ENCODE data around the gene CRADD. TPM values are rescaled to one million over a fixed set of nuclear protein-coding genes. Genes with fewer than 3 reads are reported as not detected.

Gene CRADD
- total RNA-seq, 2 experiments from 2014 or later, result 7.0 to 11.3 TPM

DNA sequence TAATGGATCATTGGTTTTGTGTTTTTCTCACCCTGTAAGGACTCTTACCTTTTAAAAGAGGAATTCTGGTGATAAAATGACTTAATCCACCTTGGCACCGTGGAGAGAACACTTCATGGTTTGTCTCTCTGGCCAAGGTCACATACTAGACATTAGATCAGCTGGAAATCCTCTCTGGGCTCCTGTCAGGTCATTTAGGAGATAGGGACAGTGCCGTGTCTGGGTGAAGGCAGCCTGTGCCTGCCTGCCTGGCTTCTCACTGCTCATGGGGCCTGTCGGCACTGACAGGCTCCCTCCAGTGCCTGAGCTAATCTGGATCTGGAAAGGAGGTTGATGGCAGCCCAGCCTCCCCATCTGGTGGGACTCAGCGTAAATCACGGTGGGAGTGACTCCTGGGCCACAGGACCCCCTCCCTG is 5.7 kb downstream of the CRADD start:
- intact Hi-C loops (cut with micrococcal nuclease), result no loop called here
- H3K4me3 Mint-ChIP-seq, result no peak overlapping the region
- ChIA-PET CTCF (interaction anchor here (1.3 kb wide), 1 partner anchor 180 kb away, joined by 4 read pairs; no protein-coding TSS in a partner anchor), POLR2A (no interaction called here)
- peaks cover 15% of the 10 kb centered on the region for H3K36me3 Mint-ChIP-seq (ENCODE audit: low read depth)
- TF ChIP-seq, protein P1, sequence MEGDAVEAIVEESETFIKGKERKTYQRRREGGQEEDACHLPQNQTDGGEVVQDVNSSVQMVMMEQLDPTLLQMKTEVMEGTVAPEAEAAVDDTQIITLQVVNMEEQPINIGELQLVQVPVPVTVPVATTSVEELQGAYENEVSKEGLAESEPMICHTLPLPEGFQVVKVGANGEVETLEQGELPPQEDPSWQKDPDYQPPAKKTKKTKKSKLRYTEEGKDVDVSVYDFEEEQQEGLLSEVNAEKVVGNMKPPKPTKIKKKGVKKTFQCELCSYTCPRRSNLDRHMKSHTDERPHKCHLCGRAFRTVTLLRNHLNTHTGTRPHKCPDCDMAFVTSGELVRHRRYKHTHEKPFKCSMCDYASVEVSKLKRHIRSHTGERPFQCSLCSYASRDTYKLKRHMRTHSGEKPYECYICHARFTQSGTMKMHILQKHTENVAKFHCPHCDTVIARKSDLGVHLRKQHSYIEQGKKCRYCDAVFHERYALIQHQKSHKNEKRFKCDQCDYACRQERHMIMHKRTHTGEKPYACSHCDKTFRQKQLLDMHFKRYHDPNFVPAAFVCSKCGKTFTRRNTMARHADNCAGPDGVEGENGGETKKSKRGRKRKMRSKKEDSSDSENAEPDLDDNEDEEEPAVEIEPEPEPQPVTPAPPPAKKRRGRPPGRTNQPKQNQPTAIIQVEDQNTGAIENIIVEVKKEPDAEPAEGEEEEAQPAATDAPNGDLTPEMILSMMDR (IDR thresholded peaks at IDR 0.05), result no peak
- no peak for DNase-seq
- peaks cover 33% of the 10 kb centered on the region for H3K4me1 Mint-ChIP-seq (ENCODE audit: low read depth)
- no peaks in the 10 kb centered on the region for H3K9me3 Mint-ChIP-seq
- no peaks in the 10 kb centered on the region for H3K27me3 Mint-ChIP-seq
- no peak for ATAC-seq
- no peak overlapping the region for H3K27ac Mint-ChIP-seq

DNA sequence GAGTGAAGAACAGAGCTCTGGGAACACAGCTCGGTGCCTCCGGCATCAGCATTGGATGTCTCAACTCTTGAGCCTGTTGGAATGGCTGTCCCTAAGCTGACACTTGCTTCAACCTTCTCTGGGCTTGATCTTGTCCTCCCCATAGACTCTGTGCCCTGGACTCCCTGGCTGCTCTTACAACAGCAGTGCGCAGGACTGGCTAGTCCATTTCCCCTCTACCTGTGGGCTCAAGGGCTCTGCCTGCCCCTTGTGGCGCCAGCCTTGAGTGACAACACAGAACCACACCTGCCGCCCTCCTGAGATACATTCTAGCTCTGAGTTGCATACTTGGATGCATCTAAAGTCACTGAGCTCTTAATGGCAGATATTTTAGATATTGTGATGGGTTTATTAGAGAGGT is 6.2 kb downstream of the CRADD start:
- POLR2A ChIA-PET, result no interaction called here
- CTCF ChIA-PET, result interaction anchor here (1.3 kb wide), 1 partner anchor 181 kb away, joined by 4 read pairs; no protein-coding TSS in a partner anchor
- no peak overlapping the region for H3K4me3 Mint-ChIP-seq

DNA sequence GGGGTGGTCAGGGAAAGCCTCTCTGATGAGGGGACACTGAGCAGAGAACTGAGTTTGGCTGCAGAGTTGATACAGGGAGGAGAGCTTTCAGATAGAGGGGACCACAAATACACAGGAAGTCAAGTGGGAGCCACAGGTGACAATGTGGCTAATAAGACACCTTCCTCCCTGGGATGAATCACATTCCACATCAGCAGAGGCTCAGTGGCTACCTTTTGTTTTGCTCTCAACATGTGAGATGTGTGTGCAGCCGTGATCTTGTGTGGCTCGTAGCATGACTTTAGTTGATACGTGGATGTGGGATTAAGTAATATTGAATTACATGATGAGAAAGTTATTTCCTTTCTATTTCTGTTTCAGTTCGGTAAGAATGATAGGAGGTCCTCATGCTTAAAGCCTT is 7.5 kb downstream of the CRADD start:
- ATAC-seq, result peak; percentile 64
- peak overlapping the region; percentile 58 for H3K27ac Mint-ChIP-seq
- DNase-seq, result no peak
- peaks cover 6% of the 10 kb centered on the region for H3K36me3 Mint-ChIP-seq (ENCODE audit: low read depth)
- no peak overlapping the region for H3K4me3 Mint-ChIP-seq
- H3K9me3 Mint-ChIP-seq, result no peaks in the 10 kb centered on the region
- ChIA-PET POLR2A (no interaction called here), CTCF (interaction anchor here (0.9 to 1.3 kb wide), 2 partner anchors 9 to 416 kb away, joined by 3 to 4 read pairs; no protein-coding TSS in a partner anchor)
- no peaks in the 10 kb centered on the region for H3K27me3 Mint-ChIP-seq
- intact Hi-C loops (cut with micrococcal nuclease), result no loop called here
- TF ChIP-seq, protein P1 (IDR thresholded peaks at IDR 0.05), result no peak
- peaks cover 24% of the 10 kb centered on the region for H3K4me1 Mint-ChIP-seq (ENCODE audit: low read depth)

More for the DNA sequence above, 6.2 kb downstream of the CRADD start:
- Mint-ChIP-seq H3K36me3 (ENCODE audit: low read depth) (peaks cover 15% of the 10 kb centered on the region), H3K4me1 (ENCODE audit: low read depth) (peaks cover 27% of the 10 kb centered on the region), H3K27me3 (no peaks in the 10 kb centered on the region), H3K27ac (no peak overlapping the region), H3K9me3 (no peaks in the 10 kb centered on the region)
- TF ChIP-seq, protein P1 (IDR thresholded peaks at IDR 0.05), result no peak
- intact Hi-C loops (cut with micrococcal nuclease), result no loop called here
- ATAC-seq (no peak), DNase-seq (no peak)

DNA sequence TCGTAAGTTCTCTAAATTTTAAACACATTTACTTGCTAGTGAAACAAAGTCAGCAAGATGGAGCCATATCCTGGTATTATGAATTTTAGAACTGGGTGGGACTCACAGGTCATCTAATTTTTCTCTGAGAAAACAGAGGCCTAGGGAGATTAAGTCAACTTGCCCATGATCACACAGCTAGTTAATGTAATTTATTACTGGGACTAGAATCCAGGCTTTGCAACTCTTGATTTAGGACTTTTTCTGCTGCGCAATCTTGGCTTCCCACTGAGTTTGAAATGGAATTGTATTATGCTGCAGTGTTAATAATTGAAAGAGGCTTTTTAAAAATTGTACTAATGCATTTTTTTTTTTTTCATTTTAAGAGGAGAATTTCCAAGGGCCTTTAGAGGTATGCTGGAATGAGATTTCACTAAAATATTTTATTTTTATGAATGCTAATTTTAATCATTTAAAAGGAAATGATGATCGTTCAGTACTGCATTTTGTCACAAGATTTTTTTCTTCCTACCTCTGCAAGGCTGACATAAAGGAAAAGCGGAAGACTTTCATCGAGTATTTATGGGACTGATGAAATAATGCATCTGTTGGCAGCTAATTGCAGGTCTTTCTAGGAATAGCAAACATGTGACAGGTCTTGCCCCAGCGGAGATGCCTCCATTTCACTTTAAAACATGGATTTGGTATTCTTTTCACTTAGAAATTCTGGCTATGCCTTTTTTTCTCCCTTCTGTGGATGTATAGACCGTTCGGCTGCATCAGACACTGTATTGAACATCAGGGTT is 9.6 kb downstream of the CRADD start:
- H3K27ac Mint-ChIP-seq, result no peak overlapping the region
- H3K4me1 Mint-ChIP-seq (ENCODE audit: low read depth), result peaks cover 21% of the 10 kb centered on the region
- H3K9me3 Mint-ChIP-seq, result no peaks in the 10 kb centered on the region
- no peak for ATAC-seq
- H3K36me3 Mint-ChIP-seq (ENCODE audit: low read depth), result peaks cover 5% of the 10 kb centered on the region
- H3K27me3 Mint-ChIP-seq, result no peaks in the 10 kb centered on the region
- TF ChIP-seq, protein P1 (IDR thresholded peaks at IDR 0.05), result no peak
- CTCF ChIA-PET, result no interaction called here
- intact Hi-C loops (cut with micrococcal nuclease), result no loop called here
- no peak overlapping the region for H3K4me3 Mint-ChIP-seq
- POLR2A ChIA-PET, result no interaction called here
- DNase-seq, result no peak

DNA sequence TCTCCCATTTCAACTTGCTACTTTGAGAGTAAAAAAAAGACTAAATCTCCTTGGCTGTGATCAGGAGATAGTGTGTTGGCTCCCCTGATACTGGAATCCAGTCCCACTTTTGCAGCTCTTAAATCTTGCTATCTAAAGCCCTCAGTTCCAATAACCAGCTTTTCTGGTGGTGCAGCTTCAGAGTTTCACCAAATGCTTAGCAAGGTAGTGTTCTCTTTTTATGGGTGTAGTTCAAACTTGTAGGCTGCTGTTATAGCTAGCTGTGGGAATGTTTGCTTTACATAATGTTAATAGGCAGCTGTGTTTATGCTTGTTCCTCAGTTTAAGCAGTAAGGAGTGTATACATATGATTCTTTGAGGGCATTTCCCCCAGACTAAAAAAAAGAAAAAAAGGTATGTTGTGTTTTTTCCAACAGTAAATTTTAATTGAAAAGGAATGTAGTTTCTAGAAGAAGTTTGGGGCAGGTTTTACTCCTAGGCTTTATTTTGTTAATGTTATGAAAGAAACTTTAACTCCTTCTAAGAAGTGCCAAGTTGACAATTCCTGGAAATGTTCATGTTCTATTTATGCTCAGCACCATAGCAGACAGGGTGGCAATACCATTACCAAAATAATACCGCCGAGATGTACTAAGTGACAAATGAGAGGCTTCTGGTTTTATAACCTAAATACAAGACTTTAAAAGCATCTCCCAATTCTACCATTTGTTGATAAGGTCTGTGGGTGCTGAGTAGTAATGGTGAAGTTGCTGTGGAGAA is 12.1 kb downstream of the CRADD start:
- no peaks in the 10 kb centered on the region for H3K27me3 Mint-ChIP-seq
- H3K36me3 Mint-ChIP-seq (ENCODE audit: low read depth), result peaks cover 5% of the 10 kb centered on the region
- TF ChIP-seq, protein P1 (IDR thresholded peaks at IDR 0.05), result no peak
- peaks cover 15% of the 10 kb centered on the region for H3K4me1 Mint-ChIP-seq (ENCODE audit: low read depth)
- intact Hi-C loops (cut with micrococcal nuclease), result no loop called here
- DNase-seq, result no peak
- ChIA-PET CTCF (no interaction called here), POLR2A (no interaction called here)
- no peak overlapping the region for H3K4me3 Mint-ChIP-seq
- no peak overlapping the region for H3K27ac Mint-ChIP-seq
- no peak for ATAC-seq
- peaks cover 2% of the 10 kb centered on the region for H3K9me3 Mint-ChIP-seq
